ENCODE measurements around the gene EPG5. TPM values are rescaled to one million over a fixed set of nuclear protein-coding genes. Genes with fewer than 3 reads are reported as not detected.

EPG5 gene
- total and polyA plus RNA-seq, 10 donors: 4.6 to 67.9 (median 48.5) TPM

DNA sequence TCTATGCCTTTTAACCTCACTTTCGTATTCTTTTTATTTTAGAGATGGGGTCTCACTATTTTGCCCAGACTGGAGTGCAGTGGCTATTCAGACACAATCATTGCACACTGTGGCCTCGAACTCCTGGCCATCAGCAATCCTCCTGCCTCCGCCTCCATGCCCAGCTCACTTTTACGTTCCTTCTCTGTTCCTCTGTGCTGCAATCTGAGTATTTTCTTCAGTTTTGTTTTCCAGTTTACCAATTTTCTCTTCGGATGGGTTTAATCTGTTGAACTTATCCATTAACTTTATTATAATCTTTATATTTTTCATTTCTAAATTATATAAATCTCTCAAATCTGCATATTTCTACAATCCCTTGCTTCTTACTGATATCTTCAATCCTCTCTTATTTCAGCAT is 103.0 kb downstream of the EPG5 start:
- H3K9me3 ChIP-seq: no peaks in the 10 kb centered on the region
- H3K4me3 ChIP-seq: no peak overlapping the region
- no peaks in the 10 kb centered on the region for H3K27me3 ChIP-seq (replicated peaks in 1 of 7)
- intact Hi-C loops (cut with DNase I; ENCODE audit: low total_unique reads): no loop called here
- no peak overlapping the region for H3K27ac ChIP-seq
- H3K36me3 ChIP-seq: peaks cover 7 to 100% (median 82%) of the 10 kb centered on the region in 6 donors
- no peaks in the 10 kb centered on the region for H3K4me1 ChIP-seq
- 92 to 99% (median 96%) methylated on average over 5 of the region's 5 CpGs for WGBS, 5 donors
- no peak for TF ChIP-seq POLR2A (IDR thresholded peaks at IDR 0.05)
- no peak for TF ChIP-seq POLR2AphosphoS5 (IDR thresholded peaks at IDR 0.05)
- TF ChIP-seq, protein P1, sequence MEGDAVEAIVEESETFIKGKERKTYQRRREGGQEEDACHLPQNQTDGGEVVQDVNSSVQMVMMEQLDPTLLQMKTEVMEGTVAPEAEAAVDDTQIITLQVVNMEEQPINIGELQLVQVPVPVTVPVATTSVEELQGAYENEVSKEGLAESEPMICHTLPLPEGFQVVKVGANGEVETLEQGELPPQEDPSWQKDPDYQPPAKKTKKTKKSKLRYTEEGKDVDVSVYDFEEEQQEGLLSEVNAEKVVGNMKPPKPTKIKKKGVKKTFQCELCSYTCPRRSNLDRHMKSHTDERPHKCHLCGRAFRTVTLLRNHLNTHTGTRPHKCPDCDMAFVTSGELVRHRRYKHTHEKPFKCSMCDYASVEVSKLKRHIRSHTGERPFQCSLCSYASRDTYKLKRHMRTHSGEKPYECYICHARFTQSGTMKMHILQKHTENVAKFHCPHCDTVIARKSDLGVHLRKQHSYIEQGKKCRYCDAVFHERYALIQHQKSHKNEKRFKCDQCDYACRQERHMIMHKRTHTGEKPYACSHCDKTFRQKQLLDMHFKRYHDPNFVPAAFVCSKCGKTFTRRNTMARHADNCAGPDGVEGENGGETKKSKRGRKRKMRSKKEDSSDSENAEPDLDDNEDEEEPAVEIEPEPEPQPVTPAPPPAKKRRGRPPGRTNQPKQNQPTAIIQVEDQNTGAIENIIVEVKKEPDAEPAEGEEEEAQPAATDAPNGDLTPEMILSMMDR (IDR thresholded peaks at IDR 0.05 in 8 of 11, conservative IDR thresholded peaks at IDR 0.05 in 3 of 11): no peak
- no peak for DNase-seq

- Histone ChIP-seq H3K9me3 (no peaks in the 10 kb centered on the region), H3K4me3 (no peak overlapping the region), H3K4me1 (no peaks in the 10 kb centered on the region), H3K27me3 (replicated peaks in 1 of 7) (no peaks in the 10 kb centered on the region), H3K36me3 (peaks cover 7 to 100% (median 85%) of the 10 kb centered on the region in 6 donors), H3K27ac (no peak overlapping the region)
- WGBS, 5 donors: 76 to 87% (median 84%) methylated on average over 1 of the region's 1 CpG
- TF ChIP-seq, protein P1 (IDR thresholded peaks at IDR 0.05 in 8 of 11, conservative IDR thresholded peaks at IDR 0.05 in 3 of 11): no peak
- no peak for TF ChIP-seq POLR2AphosphoS5 (IDR thresholded peaks at IDR 0.05)
- TF ChIP-seq POLR2A (IDR thresholded peaks at IDR 0.05): no peak
- intact Hi-C loops (cut with DNase I; ENCODE audit: low total_unique reads): no loop called here
- no peak for DNase-seq
These were observed 103.7 kb downstream of the EPG5 start for GRCh38 chr18:45863469-45863868.

DNA sequence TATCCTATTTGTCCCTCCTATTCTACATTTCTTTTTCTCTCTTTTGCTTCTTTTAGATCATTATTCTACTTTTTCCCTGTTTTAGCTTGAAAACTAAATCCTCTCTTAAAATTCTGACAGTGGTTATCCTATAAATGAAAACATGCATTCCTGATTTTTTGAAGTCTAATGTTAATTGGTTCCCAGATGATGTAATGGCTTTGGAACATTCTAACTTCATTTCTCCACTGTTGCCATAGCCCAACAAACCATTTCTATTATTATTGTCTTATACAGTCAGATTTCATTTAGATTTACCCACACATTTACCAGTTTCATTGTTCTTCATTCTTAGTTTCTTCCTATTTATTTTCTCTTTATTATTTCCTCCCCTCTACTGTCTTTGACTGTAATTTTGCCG is 105.2 kb downstream of the EPG5 start:
- 94 to 98% (median 98%) methylated on average over 1 of the region's 1 CpG for WGBS, 5 donors
- H3K9me3 ChIP-seq: no peaks in the 10 kb centered on the region
- peaks cover 7 to 100% (median 86%) of the 10 kb centered on the region in 6 donors for H3K36me3 ChIP-seq

DNA sequence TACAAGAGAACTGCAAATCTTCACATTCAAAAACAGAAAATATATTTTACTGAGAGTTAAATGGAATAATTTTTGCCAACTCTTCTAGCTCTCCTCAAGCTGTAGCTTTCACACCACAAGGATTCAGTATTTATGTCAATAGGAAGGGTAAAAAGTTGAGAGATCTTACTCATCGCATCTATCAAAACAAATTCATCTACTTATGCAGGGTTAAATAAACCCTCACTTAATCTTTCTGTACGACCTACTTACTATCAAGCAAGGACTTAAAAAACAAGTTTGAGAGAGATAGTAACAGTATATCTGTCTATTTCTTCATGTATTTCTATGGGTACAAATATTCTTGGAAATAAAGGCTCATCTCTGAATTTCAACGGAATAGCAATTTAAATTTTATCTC is 106.2 kb downstream of the EPG5 start:
- intact Hi-C loops (cut with DNase I; ENCODE audit: low total_unique reads): no loop called here
- Histone ChIP-seq H3K27ac (no peak overlapping the region), H3K9me3 (no peaks in the 10 kb centered on the region), H3K27me3 (replicated peaks in 1 of 7) (no peaks in the 10 kb centered on the region), H3K4me3 (no peak overlapping the region), H3K36me3 (peaks cover 4 to 100% (median 81%) of the 10 kb centered on the region in 6 donors), H3K4me1 (no peaks in the 10 kb centered on the region)
- 92 to 96% (median 93%) methylated on average over 3 of the region's 3 CpGs for WGBS, 5 donors
- TF ChIP-seq POLR2A (IDR thresholded peaks at IDR 0.05) (no peak), POLR2AphosphoS5 (IDR thresholded peaks at IDR 0.05) (no peak)
- no peak for DNase-seq

More for the DNA sequence above, 105.2 kb downstream of the EPG5 start:
- intact Hi-C loops (cut with DNase I; ENCODE audit: low total_unique reads): no loop called here
- Histone ChIP-seq H3K27me3 (replicated peaks in 1 of 7) (no peaks in the 10 kb centered on the region), H3K4me1 (no peaks in the 10 kb centered on the region), H3K4me3 (no peak overlapping the region), H3K27ac (no peak overlapping the region)
- TF ChIP-seq POLR2AphosphoS5 (IDR thresholded peaks at IDR 0.05) (no peak), POLR2A (IDR thresholded peaks at IDR 0.05) (no peak)
- TF ChIP-seq, protein P1 (IDR thresholded peaks at IDR 0.05 in 8 of 11, conservative IDR thresholded peaks at IDR 0.05 in 3 of 11): no peak
- DNase-seq: no peak

DNA sequence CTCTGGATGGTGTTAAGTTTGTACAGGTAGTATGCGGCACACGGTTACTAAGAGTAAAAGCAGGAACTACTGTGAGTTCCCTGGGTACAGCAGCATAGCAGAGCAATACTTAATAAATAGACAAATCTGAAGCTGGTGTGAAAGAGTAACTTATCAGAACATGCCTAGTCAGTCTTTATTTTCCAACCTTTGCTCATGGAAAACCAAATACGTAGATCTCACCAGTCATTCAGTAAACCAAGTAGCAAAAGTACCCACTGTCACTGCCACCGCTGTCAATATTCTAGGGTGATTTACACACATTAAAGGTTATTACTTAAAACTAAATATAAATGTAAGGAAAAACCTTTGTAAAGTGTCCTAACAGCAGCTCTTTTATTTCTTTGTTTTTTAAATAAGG is 106.6 kb downstream of the EPG5 start:
- no peak for TF ChIP-seq POLR2A (IDR thresholded peaks at IDR 0.05)
- TF ChIP-seq POLR2AphosphoS5 (IDR thresholded peaks at IDR 0.05): no peak
- TF ChIP-seq, protein P1 (IDR thresholded peaks at IDR 0.05 in 8 of 11, conservative IDR thresholded peaks at IDR 0.05 in 3 of 11): no peak
- H3K4me3 ChIP-seq: no peak overlapping the region
- no peaks in the 10 kb centered on the region for H3K4me1 ChIP-seq
- intact Hi-C loops (cut with DNase I; ENCODE audit: low total_unique reads): no loop called here
- WGBS, 5 donors: 82 to 97% (median 89%) methylated on average over 4 of the region's 4 CpGs
- no peak for DNase-seq
- no peaks in the 10 kb centered on the region for H3K27me3 ChIP-seq (replicated peaks in 1 of 7)
- peaks cover 1 to 100% (median 80%) of the 10 kb centered on the region in 6 donors for H3K36me3 ChIP-seq
- no peak overlapping the region for H3K27ac ChIP-seq
- H3K9me3 ChIP-seq: no peaks in the 10 kb centered on the region

Measured in spleen (tissue), 11 donors.